ENCODE data around the gene MAP2K7.

- TF ChIP-seq CTCF (conservative IDR thresholded peaks at IDR 0.05; ENCODE audit: low read depth, low read length) (no peak), EZH2 (IDR thresholded peaks at IDR 0.05; ENCODE audit: borderline replicate concordance, low read depth, low read length, poor library complexity, severe bottlenecking) (no peak)
These were observed 58.4 kb downstream of the MAP2K7 start for GRCh38 chr19:7961920-7962626.
